Loucy (cell line): ENCODE results near the gene OVOL3.
"Not testable (repeated sequence)": the region's sequence is repeated elsewhere in the genome, so short reads cannot be mapped to it uniquely, and the experiment has no call there.

Experiments
- EZH2phosphoT487 ChIP-seq: fragments of 200-600 bp; IDR thresholded peaks from 2 replicates; pipeline ENCODE4 v1.6.1; 2018; ENCODE audit warnings: antibody characterized with exemption, mild to moderate bottlenecking, moderate library complexity, borderline replicate concordance
- TF ChIP-seq, protein P1 (sequence below): fragments of 200-600 bp; sonication (generic); conservative IDR thresholded peaks from 2 replicates; pipeline ENCODE4 v1.5.1; 2014; ENCODE audit warnings: mild to moderate bottlenecking, antibody characterized with exemption, low read length

GRCh38 chr19:36068810-36069499 is 42.0 kb upstream of the OVOL3 start:
- TF ChIP-seq, protein P1, sequence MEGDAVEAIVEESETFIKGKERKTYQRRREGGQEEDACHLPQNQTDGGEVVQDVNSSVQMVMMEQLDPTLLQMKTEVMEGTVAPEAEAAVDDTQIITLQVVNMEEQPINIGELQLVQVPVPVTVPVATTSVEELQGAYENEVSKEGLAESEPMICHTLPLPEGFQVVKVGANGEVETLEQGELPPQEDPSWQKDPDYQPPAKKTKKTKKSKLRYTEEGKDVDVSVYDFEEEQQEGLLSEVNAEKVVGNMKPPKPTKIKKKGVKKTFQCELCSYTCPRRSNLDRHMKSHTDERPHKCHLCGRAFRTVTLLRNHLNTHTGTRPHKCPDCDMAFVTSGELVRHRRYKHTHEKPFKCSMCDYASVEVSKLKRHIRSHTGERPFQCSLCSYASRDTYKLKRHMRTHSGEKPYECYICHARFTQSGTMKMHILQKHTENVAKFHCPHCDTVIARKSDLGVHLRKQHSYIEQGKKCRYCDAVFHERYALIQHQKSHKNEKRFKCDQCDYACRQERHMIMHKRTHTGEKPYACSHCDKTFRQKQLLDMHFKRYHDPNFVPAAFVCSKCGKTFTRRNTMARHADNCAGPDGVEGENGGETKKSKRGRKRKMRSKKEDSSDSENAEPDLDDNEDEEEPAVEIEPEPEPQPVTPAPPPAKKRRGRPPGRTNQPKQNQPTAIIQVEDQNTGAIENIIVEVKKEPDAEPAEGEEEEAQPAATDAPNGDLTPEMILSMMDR: not testable (repeated sequence)
- TF ChIP-seq EZH2phosphoT487: not testable (repeated sequence)
